Activated T-cell treated with anti-CD3 and anti-CD28 coated beads, Interleukin-2, amount 50 U/mL, for 24 hours (primary cell): Measurements from ENCODE around the gene MAST2.

Experiments
- DNase-seq: peaks from one replicate; pipeline ENCODE4 v3.0.0-alpha.2; 2020
- H3K27ac Mint-ChIP-seq: 2 replicates; pipeline ENCODE4 v1.8.0; 2020; ENCODE audit warnings: mild to moderate bottlenecking, mixed read lengths
- H3K27me3 Mint-ChIP-seq: 2 replicates; pipeline ENCODE4 v1.8.0; 2020; ENCODE audit warnings: mixed read lengths
- H3K36me3 Mint-ChIP-seq: 2 replicates; pipeline ENCODE4 v1.8.0; 2020; ENCODE audit warnings: low read depth, mixed read lengths
- H3K4me1 Mint-ChIP-seq: 2 replicates; pipeline ENCODE4 v1.8.0; 2020; ENCODE audit warnings: low read depth, mixed read lengths
- H3K4me3 Mint-ChIP-seq: 2 replicates; pipeline ENCODE4 v1.8.0; 2020; ENCODE audit warnings: mild to moderate bottlenecking, moderate library complexity, mixed read lengths
- H3K9me3 Mint-ChIP-seq: 2 replicates; pipeline ENCODE4 v1.8.0; 2020; ENCODE audit warnings: mixed read lengths

MAST2 gene

GRCh38 chr1:46083579-46083978 lies 280.2 kb downstream of the MAST2 start:
- Mint-ChIP-seq H3K27ac (no peak overlapping the region), H3K4me1 (no peaks in the 10 kb centered on the region), H3K27me3 (no peaks in the 10 kb centered on the region), H3K36me3 (no peaks in the 10 kb centered on the region), H3K9me3 (no peaks in the 10 kb centered on the region), H3K4me3 (no peak overlapping the region)
- DNase-seq, result no peak

GRCh38 chr1:46084553-46085451 lies 281.4 kb downstream of the MAST2 start:
- Mint-ChIP-seq H3K9me3 (no peaks in the 10 kb centered on the region), H3K27me3 (no peaks in the 10 kb centered on the region), H3K27ac (no peak overlapping the region), H3K4me1 (no peaks in the 10 kb centered on the region), H3K36me3 (no peaks in the 10 kb centered on the region), H3K4me3 (no peak overlapping the region)
- DNase-seq, result no peak
